Activated naive CD4-positive, alpha-beta T cell treated with anti-CD3 and anti-CD28 coated beads, Interleukin-2, amount 50 U/mL, for 24 hours (primary cell): ENCODE measurements around the gene IQCF2.
"Not testable (repeated sequence)": the region's sequence is repeated elsewhere in the genome, so short reads cannot be mapped to it uniquely, and the experiment has no call there.

Experiments used
- H3K27ac Mint-ChIP-seq: one replicate; pipeline ENCODE4 v1.8.0; 2021; ENCODE audit warnings: mild to moderate bottlenecking, mixed read lengths
- H3K27me3 Mint-ChIP-seq: one replicate; pipeline ENCODE4 v1.8.0; 2021; ENCODE audit warnings: mixed read lengths
- H3K36me3 Mint-ChIP-seq: one replicate; pipeline ENCODE4 v1.8.0; 2021; ENCODE audit warnings: mixed read lengths
- H3K4me1 Mint-ChIP-seq: one replicate; pipeline ENCODE4 v1.8.0; 2021; ENCODE audit warnings: mixed read lengths
- H3K4me3 Mint-ChIP-seq: one replicate; pipeline ENCODE4 v1.8.0; 2021; ENCODE audit warnings: mild to moderate bottlenecking, mixed read lengths
- H3K9me3 Mint-ChIP-seq: one replicate; pipeline ENCODE4 v1.8.0; 2021; ENCODE audit warnings: mixed read lengths

IQCF2 gene

GRCh38 chr3:51900043-51900442 lies 38.6 kb downstream of the IQCF2 start:
- H3K9me3 Mint-ChIP-seq, H3K36me3 Mint-ChIP-seq, H3K4me1 Mint-ChIP-seq, H3K27ac Mint-ChIP-seq, H3K4me3 Mint-ChIP-seq: not testable (repeated sequence)
- H3K27me3 Mint-ChIP-seq: peaks cover 20% of the 10 kb centered on the region

GRCh38 chr3:51902361-51902760 lies 40.9 kb downstream of the IQCF2 start:
- not testable (repeated sequence) for H3K27ac Mint-ChIP-seq, H3K9me3 Mint-ChIP-seq, H3K4me1 Mint-ChIP-seq, H3K4me3 Mint-ChIP-seq, H3K36me3 Mint-ChIP-seq
- peaks cover 21% of the 10 kb centered on the region for H3K27me3 Mint-ChIP-seq

- Mint-ChIP-seq H3K27me3 (peaks cover 14% of the 10 kb centered on the region), H3K4me1 (no peaks in the 10 kb centered on the region), H3K27ac (no peak overlapping the region), H3K9me3 (no peaks in the 10 kb centered on the region), H3K36me3 (peaks cover 8% of the 10 kb centered on the region), H3K4me3 (no peak overlapping the region)
These were observed 42.8 kb downstream of the IQCF2 start for GRCh38 chr3:51904034-51904823.

- no peak overlapping the region for H3K27ac Mint-ChIP-seq
- no peaks in the 10 kb centered on the region for H3K4me1 Mint-ChIP-seq
- H3K4me3 Mint-ChIP-seq: no peak overlapping the region
- H3K27me3 Mint-ChIP-seq: peaks cover 10% of the 10 kb centered on the region
- H3K9me3 Mint-ChIP-seq: no peaks in the 10 kb centered on the region
- H3K36me3 Mint-ChIP-seq: peaks cover 10% of the 10 kb centered on the region
These were observed 46.6 kb downstream of the IQCF2 start for GRCh38 chr3:51908026-51908425.
